ENCODE data around the gene R3HDM2. TPM values are rescaled to one million over a fixed set of nuclear protein-coding genes. Genes with fewer than 3 reads are reported as not detected.

The R3HDM2 gene
- 19.2 TPM for polyA plus RNA-seq

GRCh38 chr12:57430931-57431566, at the start of gene R3HDM2:
TSS of gene R3HDM2 (minus strand) at chr12:57431043. CDS start at chr12:57310428, 120,615 bp downstream.
- H3K27me3 Mint-ChIP-seq: no peaks in the 10 kb centered on the region
- peak within 1 kb of the TSS; percentile 96 to 98 (median 96) for H3K4me3 Mint-ChIP-seq
- peak within 1 kb of the TSS; percentile 99 for H3K27ac Mint-ChIP-seq

GRCh38 chr12:57479376-57480115, 48.7 kb upstream of the R3HDM2 start, which contains the start of gene ARHGAP9:
TSS of gene ARHGAP9 (minus strand) at chr12:57479866. CDS start at chr12:57479406, 460 bp downstream.
- peaks cover 42 to 52% (median 51%) of the 10 kb centered on the region in 3 donors for H3K4me1 Mint-ChIP-seq
- H3K27ac Mint-ChIP-seq: peak within 1 kb of the TSS; percentile 96 to 99 (median 97)
- no peaks in the 10 kb centered on the region for H3K27me3 Mint-ChIP-seq
- peaks cover 8% of the 10 kb centered on the region for H3K36me3 Mint-ChIP-seq
- H3K9me3 Mint-ChIP-seq: no peaks in the 10 kb centered on the region
- peak within 1 kb of the TSS; percentile 88 to 99 (median 98) for H3K4me3 Mint-ChIP-seq

More at GRCh38 chr12:57430931-57431566, at the start of gene R3HDM2:
- H3K36me3 Mint-ChIP-seq: peaks cover 7% of the 10 kb centered on the region
- no peaks in the 10 kb centered on the region for H3K9me3 Mint-ChIP-seq
- peaks cover 21 to 32% (median 26%) of the 10 kb centered on the region in 3 donors for H3K4me1 Mint-ChIP-seq

GRCh38 chr12:57479043-57479375, 48.2 kb upstream of the R3HDM2 start:
- H3K27me3 Mint-ChIP-seq: no peaks in the 10 kb centered on the region
- H3K9me3 Mint-ChIP-seq: no peaks in the 10 kb centered on the region
- peaks cover 10% of the 10 kb centered on the region for H3K36me3 Mint-ChIP-seq
- H3K27ac Mint-ChIP-seq: peak overlapping the region; percentile 96 to 99 (median 97)
- peak overlapping the region; percentile 88 to 99 (median 98) for H3K4me3 Mint-ChIP-seq
- peaks cover 42 to 57% (median 52%) of the 10 kb centered on the region in 3 donors for H3K4me1 Mint-ChIP-seq

GRCh38 chr12:57477710-57478681, 47.2 kb upstream of the R3HDM2 start:
- Mint-ChIP-seq H3K36me3 (peaks cover 10% of the 10 kb centered on the region), H3K4me1 (peaks cover 40 to 55% (median 54%) of the 10 kb centered on the region in 3 donors), H3K9me3 (no peaks in the 10 kb centered on the region), H3K27ac (peak overlapping the region; percentile 96 to 99 (median 97)), H3K27me3 (no peaks in the 10 kb centered on the region), H3K4me3 (peak overlapping the region; percentile 88 to 99 (median 98))

GRCh38 chr12:57476993-57477709, 46.3 kb upstream of the R3HDM2 start:
- H3K4me3 Mint-ChIP-seq: peak overlapping the region; percentile 88 to 99 (median 98)
- H3K27me3 Mint-ChIP-seq: no peaks in the 10 kb centered on the region
- H3K27ac Mint-ChIP-seq: peak overlapping the region; percentile 96 to 99 (median 97)
- H3K36me3 Mint-ChIP-seq: peaks cover 10% of the 10 kb centered on the region
- H3K4me1 Mint-ChIP-seq: peaks cover 39 to 55% (median 52%) of the 10 kb centered on the region in 3 donors
- no peaks in the 10 kb centered on the region for H3K9me3 Mint-ChIP-seq

- H3K36me3 Mint-ChIP-seq: peaks cover 5% of the 10 kb centered on the region
These were observed 45.5 kb upstream of the R3HDM2 start for GRCh38 chr12:57476162-57476992.

GRCh38 chr12:57475271-57476161, 44.7 kb upstream of the R3HDM2 start:
- no peaks in the 10 kb centered on the region for H3K27me3 Mint-ChIP-seq
- H3K36me3 Mint-ChIP-seq: peaks cover 5% of the 10 kb centered on the region
- H3K4me1 Mint-ChIP-seq: peaks cover 33 to 47% (median 41%) of the 10 kb centered on the region in 3 donors
- H3K27ac Mint-ChIP-seq: peak overlapping the region in 2 of 3 donors; percentile 96 to 99
- no peaks in the 10 kb centered on the region for H3K9me3 Mint-ChIP-seq
- peak overlapping the region; percentile 77 to 99 (median 92) for H3K4me3 Mint-ChIP-seq

More at GRCh38 chr12:57476162-57476992, 45.5 kb upstream of the R3HDM2 start:
- peak overlapping the region; percentile 88 to 99 (median 98) for H3K4me3 Mint-ChIP-seq
- no peaks in the 10 kb centered on the region for H3K27me3 Mint-ChIP-seq
- H3K9me3 Mint-ChIP-seq: no peaks in the 10 kb centered on the region
- H3K4me1 Mint-ChIP-seq: peaks cover 39 to 51% (median 47%) of the 10 kb centered on the region in 3 donors
- peak overlapping the region; percentile 96 to 99 (median 97) for H3K27ac Mint-ChIP-seq

- H3K9me3 Mint-ChIP-seq: no peaks in the 10 kb centered on the region
- peaks cover 5% of the 10 kb centered on the region for H3K36me3 Mint-ChIP-seq
- peak overlapping the region in 2 of 3 donors; percentile 54 to 65 for H3K27ac Mint-ChIP-seq
- H3K4me3 Mint-ChIP-seq: peak overlapping the region; percentile 46 to 67 (median 60)
- H3K27me3 Mint-ChIP-seq: no peaks in the 10 kb centered on the region
- peaks cover 31 to 43% (median 35%) of the 10 kb centered on the region in 3 donors for H3K4me1 Mint-ChIP-seq
These were observed 44.0 kb upstream of the R3HDM2 start for GRCh38 chr12:57474862-57475261.

- Mint-ChIP-seq H3K4me1 (peaks cover 27 to 38% (median 30%) of the 10 kb centered on the region in 3 donors), H3K27ac (peak overlapping the region; percentile 18 to 65 (median 54)), H3K9me3 (no peaks in the 10 kb centered on the region), H3K36me3 (peaks cover 9% of the 10 kb centered on the region), H3K27me3 (no peaks in the 10 kb centered on the region), H3K4me3 (peak overlapping the region in 3 of 4 donors; percentile 31 to 88 (median 60))
These were observed 43.6 kb upstream of the R3HDM2 start for GRCh38 chr12:57474430-57474829.

- no peaks in the 10 kb centered on the region for H3K9me3 Mint-ChIP-seq
- peak overlapping the region in 2 of 3 donors; percentile 18 to 65 for H3K27ac Mint-ChIP-seq
- H3K36me3 Mint-ChIP-seq: peaks cover 10% of the 10 kb centered on the region
- H3K4me1 Mint-ChIP-seq: peaks cover 26 to 36% (median 26%) of the 10 kb centered on the region in 3 donors
- H3K4me3 Mint-ChIP-seq: peak overlapping the region in 2 of 4 donors; percentile 31 to 60
- H3K27me3 Mint-ChIP-seq: no peaks in the 10 kb centered on the region
These were observed 43.0 kb upstream of the R3HDM2 start for GRCh38 chr12:57473886-57474285.

- H3K9me3 Mint-ChIP-seq: no peaks in the 10 kb centered on the region
- H3K4me3 Mint-ChIP-seq: peak overlapping the region in 1 of 4 donors; percentile 60
- no peaks in the 10 kb centered on the region for H3K27me3 Mint-ChIP-seq
- peaks cover 21 to 31% (median 21%) of the 10 kb centered on the region in 3 donors for H3K4me1 Mint-ChIP-seq
- peak overlapping the region in 1 of 3 donors; percentile 64 for H3K27ac Mint-ChIP-seq
- peaks cover 12% of the 10 kb centered on the region for H3K36me3 Mint-ChIP-seq
These were observed 42.5 kb upstream of the R3HDM2 start for GRCh38 chr12:57473392-57473791.

- Mint-ChIP-seq H3K4me1 (peaks cover 15 to 26% (median 17%) of the 10 kb centered on the region in 3 donors), H3K9me3 (no peaks in the 10 kb centered on the region), H3K4me3 (peak overlapping the region in 2 of 4 donors; percentile 20 to 57), H3K27me3 (no peaks in the 10 kb centered on the region), H3K36me3 (peaks cover 15% of the 10 kb centered on the region), H3K27ac (peak overlapping the region in 1 of 3 donors; percentile 64)
These were observed 41.5 kb upstream of the R3HDM2 start for GRCh38 chr12:57472391-57472790.

Data from IgD-negative memory B cell (primary cell).